HG03342 (cell line): ENCODE results near the gene C1orf35.
A peak's percentile ranks its signal among the peaks of the same experiment; 100 is the strongest.

Experiments used
- ATAC-seq: cut with Tn5 transposase; IDR thresholded peaks from one replicate; pipeline ENCODE4 v1.9.1; 2021; ENCODE audit warnings: mild to moderate bottlenecking, moderate library complexity; ENCODE audit not compliant: unreplicated experiment

The C1orf35 gene

DNA sequence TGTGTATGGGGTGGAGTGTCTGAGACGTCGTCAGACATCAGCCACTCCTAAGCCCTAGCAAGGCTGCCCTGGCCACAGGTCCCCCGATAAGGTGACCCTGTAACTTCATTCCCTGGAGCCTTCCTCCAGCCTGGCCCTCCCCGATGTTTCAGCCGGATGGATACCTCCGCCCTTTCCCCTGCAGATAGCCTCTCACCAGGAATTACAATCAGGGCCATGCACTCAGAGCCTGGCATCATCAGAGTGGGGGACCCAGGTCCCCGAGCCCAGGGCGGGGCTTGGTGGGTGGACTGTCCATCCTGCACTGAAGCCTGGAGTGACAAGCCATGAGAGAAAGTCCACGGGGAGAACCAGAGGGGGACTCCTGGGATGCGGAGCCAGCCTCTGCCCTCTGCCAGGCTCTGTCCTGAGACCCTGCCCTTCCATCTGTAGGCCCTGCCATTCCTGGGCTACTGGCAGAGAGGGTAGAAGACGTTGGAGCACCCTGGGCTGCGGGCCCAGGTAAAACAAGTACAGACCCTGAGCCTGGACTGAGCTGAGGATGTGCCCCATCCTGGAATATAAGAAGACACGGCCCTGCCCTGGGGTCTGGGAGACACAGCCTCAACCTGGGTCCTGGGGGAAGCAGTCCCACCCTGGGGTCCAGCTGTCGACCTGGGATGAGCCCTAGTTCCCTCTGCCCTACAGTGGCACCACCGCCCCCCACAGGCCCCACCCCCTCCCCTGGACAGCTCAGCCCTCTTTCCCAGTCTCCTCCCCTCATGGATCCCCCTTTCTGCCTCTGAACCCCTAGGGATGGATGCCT, 37.4 kb downstream of the C1orf35 start:
- ATAC-seq = no peak

DNA sequence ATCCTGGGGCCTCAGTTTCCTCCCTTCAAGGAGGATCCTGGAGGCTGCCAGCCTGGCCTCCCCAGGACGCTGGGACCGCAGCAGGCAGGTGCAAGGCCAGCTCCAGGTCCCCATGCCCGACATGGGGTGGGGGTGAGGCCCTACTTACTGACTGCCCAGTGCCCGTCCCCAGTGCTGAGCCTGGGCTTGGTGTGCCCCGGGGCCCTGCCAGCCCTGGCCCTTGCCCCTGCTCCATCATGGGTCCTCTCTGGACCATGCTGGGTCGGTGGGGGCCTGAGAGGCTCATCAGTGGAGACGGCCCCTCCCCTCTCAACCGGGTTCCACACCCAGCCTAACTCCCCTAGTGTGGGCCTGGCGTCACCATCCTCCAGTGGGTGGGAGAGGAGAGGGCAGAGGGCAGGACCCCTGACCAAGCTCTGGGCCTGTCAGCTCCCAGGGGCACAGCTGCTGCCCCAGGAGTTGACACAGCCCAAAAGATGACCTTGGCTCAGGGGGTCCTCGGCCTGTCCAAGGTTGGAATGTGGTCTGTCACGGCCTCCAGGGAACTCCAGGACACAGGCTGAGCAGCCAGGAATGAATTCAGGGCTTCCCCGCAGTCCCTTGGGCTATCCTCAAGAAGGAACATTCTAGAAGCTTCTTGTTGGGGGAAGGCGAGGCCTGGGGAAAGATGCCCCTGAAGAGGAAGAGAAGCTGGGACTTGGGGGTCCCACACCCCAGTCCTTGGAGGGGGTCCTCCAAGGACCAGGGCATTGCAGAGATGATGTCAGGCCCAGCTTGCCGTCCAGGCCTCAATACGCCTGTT, 38.2 kb downstream of the C1orf35 start:
- no peak for ATAC-seq

DNA sequence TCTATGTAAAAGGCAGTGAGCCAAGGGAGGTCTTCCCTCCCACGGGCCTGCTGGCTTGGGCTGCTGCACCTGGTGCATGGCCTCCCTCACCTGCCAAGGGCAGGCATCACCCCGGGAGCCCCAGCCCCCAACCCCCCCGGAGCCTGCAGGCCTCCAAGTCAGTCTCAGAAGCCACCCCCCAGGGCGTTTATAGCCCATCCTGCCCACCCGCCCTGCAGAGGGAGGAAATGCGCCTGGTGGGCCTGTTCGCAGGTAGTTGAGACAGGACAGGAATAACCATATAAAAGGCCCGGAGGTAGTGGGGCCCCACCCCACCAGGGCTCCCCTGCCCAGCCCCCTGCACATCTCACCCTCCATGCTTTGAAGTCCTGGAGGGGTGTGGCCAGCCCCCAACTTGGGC, 38.8 kb downstream of the C1orf35 start:
- no peak for ATAC-seq

DNA sequence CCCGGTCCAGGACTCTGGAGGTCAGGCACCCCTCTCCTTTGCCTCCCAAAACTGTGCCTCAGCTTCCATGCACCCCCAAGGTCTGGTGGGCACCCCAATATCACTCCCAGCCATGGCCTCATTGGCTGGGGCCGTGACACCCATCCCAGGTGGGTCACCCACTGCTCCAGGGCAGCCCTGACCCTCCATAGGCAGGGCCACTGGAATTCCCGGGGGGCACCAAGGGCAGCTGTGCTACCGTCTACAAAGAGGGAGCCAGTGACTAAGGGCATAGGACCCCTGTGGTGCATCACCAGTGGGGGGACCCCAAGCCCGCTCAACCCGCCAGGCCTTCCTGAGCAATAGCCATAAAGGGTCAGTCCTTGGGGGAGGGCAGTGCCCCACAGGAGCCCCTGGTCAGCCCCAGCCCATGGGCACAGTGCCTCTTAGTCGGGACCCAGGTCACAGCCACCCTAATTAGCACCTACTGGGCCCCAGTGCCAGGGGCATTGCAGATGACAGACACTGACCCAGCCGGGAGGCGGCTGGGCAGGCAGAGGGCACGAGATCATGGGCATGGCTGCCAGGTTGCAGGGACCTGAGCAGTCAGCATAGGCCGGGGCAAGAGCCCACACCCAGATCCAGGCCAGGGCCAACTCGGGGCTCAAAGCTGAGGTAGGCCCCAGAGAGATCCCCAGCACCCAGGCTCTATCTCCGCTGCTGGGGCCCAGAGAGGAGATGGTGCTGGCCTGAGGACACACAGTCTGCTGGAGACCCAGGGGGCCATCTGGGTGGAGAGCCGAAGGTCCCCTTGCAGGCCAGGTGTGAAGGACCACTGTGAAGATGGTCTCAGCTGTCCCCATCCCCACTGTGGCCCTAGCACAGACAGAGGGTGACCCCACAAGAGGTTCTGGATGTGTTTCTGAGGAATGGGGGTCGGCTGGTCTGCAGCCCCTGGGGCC, 39.6 kb downstream of the C1orf35 start:
- ATAC-seq = no peak

DNA sequence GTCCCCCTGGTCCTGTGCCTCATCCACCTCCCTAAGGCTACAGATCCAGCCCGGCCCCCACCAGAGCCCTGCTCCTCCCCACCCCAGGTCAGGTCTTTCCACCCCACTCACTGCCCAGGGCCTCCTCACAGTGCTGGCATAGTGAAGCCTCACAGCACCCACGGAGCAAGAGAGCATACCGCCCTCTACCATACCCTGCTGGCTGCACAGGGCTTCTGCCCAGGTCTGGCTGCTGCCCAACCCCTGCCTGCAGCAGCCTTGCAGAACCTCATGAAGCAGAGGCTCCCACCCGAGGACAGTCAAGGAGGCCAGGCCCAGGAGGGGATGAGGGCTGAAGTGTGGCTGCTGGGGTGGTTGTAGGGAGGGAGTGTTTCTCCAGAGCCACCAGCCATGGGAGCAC, 40.3 kb downstream of the C1orf35 start:
- no peak for ATAC-seq

DNA sequence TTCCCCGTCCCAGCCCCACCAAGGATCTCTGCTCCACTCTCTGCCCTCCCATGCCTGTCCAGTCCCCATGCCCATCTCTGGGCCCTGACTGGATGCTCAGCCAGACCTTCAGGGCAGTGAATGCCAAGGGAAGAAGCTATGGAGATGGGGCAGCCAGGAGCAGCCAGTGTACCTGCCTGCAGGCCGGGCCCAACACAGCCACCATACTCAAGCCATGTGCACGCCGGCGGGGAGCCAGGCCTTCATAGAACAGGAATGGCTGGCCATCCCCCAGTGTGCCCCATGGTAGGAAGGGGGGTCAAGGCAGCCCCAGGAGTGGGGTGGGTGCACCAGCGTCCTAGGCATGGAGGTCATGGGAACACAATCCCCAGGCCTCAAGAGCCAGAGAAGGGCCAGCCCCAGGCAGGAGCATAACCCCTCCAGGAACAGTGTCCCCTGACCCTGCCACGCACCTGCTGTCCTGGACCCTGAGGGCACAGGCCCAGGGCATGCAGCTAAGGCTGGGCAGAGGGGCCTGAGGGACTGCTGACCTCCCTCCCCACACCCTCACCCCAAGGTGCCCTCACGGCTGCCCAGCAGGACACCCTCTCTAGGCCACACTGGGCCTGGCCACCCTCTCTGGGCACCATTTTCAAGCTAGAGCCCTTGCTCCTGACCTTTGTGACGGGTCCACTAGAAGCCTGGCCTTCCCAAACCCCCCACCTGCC, 40.9 kb downstream of the C1orf35 start:
- ATAC-seq = no peak

DNA sequence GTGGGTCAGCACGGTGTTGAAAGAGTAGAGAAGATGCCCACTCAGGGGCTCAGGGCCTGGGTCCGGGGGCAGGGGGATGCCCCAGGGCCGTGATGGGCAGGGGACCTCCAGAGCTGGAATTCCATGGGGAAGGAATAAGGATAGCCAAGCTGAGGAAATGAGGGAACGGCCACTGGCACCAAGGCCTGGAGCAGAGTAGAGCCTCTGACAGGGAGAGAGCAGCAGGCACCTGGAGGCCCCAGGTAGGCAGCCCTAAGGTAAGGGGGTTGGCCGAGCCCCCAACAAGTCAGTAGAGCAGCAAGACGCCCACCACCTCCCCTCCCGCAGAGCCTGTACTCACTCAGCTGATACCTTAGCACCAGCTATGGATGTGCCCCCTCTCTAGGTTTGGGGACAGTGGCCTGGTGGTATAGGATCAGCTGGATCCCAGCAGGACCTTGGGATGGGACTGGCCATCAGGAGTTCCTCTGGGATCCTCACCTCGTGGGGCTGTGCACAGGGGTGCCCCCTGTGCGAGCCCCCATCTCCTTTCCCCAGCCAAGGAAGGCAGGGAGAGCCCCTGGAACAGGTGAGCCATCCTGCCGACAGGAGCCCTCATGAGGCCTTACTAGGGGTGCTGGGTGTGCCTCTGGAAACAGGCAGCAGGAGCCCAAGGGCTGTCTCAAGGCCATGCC, 41.6 kb downstream of the C1orf35 start:
- ATAC-seq = no peak

DNA sequence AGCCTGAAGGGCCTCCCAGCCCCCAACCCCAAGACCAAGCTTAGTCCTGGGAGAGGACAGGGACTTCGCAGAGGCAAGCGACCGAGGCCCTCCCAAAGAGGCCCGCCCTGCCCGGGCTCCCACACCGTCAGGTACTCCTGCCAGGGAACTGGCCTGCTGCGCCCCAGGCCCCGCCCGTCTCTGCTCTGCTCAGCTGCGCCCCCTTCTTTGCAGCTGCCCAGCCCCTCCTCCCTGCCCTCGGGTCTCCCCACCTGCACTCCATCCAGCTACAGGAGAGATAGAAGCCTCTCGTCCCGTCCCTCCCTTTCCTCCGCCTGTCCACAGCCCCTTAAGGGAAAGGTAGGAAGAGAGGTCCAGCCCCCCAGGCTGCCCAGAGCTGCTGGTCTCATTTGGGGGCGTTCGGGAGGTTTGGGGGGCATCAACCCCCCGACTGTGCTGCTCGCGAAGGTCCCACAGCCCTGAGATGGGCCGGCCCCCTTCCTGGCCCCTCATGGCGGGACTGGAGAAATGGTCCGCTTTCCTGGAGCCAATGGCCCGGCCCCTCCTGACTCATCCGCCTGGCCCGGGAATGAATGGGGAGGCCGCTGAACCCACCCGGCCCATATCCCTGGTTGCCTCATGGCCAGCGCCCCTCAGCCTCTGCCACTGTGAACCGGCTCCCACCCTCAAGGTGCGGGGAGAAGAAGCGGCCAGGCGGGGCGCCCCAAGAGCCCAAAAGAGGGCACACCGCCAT, 42.5 kb downstream of the C1orf35 start:
- ATAC-seq = no peak

DNA sequence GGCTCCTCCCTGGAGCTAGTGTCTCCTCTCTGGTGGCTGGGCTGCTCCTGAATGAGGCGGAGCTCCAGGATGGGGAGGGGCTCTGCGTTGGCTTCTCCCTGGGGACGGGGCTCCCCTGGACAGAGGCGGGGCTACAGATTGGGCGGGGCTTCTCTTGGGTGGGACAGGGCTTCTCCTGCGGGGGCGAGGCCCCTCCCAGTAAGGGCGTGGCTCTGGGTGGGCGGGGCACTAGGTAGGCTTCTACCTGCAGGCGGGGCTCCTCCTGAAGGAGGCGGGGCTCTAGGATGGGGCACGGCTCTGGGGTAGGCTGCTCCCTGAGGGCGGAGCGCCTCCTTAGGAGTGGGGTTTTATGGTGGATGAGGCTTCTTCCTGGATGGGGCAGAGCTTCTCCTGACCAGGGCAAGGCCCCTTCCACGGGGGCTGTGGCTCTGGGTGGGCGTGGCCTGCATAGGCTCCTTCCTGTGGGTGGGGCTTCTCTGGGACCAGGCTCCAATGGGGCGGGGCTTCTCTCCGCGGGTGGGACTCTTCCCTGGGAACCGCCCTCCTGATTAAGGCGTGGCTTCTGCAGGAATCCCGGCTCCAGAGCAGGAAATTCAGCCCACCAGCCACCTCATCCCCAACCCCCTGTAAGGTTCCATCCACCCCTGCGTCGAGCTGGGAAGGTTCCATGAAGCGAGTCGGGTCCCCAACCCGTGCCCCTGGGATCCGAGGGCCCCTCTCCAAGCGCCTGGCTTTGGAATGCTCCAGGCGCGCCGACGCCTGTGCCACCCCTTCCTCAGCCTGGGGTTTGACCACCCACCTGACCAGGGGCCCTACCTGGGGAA, 43.3 kb downstream of the C1orf35 start:
- ATAC-seq = peak; percentile 45

DNA sequence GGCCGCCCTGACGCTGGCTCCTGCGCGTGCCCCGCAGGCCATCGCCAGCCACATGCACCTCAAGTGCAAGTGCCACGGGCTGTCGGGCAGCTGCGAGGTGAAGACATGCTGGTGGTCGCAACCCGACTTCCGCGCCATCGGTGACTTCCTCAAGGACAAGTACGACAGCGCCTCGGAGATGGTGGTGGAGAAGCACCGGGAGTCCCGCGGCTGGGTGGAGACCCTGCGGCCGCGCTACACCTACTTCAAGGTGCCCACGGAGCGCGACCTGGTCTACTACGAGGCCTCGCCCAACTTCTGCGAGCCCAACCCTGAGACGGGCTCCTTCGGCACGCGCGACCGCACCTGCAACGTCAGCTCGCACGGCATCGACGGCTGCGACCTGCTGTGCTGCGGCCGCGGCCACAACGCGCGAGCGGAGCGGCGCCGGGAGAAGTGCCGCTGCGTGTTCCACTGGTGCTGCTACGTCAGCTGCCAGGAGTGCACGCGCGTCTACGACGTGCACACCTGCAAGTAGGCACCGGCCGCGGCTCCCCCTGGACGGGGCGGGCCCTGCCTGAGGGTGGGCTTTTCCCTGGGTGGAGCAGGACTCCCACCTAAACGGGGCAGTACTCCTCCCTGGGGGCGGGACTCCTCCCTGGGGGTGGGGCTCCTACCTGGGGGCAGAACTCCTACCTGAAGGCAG, 44.0 kb downstream of the C1orf35 start:
- peak; percentile 21 for ATAC-seq

DNA sequence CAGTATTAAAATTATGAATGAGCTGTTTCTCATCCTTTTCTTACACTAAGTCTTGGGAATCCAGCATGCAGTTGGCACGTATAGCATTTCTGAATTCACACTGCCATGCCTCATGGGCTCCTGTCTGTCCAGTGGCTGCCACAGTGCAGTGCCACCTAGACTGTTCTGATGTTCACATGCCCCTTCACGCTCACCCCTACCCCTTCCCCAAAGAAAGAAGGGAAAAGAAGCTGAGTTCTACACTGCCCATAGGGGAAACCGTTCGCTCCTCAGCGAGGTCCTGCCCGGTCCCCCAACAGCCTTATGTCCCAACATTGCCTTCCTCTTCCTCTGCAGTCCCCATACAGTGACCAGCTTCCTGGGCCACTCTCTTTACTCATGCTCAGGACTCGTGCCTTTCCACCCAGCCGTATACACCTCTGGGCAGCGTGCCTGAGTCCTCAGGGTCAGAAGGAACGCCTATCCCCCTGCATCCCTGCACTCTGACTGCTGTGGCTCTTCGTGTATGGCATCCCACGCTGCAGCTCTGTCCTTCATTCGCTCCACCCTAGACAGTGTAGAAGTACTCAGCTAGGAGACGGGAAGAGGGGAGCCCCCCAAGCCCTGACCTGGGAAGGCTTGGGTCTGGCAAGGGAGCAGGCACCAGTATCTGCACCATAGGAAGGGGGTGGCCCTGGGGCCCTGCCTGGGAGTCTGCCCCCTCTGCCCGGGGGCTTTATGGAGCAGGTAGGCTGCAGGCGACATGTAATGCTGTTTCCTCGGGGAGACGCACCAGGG, 44.8 kb downstream of the C1orf35 start:
- no peak for ATAC-seq
